NCI-H774 (cell line): ENCODE measurements around the gene CENPA.
"Not testable (repeated sequence)": the region's sequence is repeated elsewhere in the genome, so short reads cannot be mapped to it uniquely, and the experiment has no call there.

Source experiments
- DNase-seq: peaks from one replicate; lab custom pipeline; 2025; lab: John Stamatoyannopoulos, UW

The CENPA gene

DNA sequence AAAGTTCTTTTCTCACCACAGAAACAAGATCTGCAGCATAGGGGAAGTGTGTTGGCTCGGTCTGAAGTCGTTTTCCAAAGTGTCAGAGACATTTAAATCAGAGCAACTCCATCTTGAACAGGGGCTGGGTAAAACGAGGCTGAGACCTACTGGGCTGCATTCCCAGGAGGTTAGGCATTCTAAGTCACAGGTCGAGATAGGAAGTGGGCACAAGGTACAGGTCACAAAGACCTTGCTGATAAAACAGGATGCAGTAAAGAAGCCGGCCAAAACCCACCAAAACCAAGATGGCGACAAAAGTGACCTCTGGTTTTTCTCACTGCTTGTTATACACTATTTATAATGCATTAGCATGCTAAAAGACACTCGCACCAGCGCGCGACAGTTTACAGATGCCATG lies 24.9 kb upstream of the CENPA start:
- not testable (repeated sequence) for DNase-seq

DNA sequence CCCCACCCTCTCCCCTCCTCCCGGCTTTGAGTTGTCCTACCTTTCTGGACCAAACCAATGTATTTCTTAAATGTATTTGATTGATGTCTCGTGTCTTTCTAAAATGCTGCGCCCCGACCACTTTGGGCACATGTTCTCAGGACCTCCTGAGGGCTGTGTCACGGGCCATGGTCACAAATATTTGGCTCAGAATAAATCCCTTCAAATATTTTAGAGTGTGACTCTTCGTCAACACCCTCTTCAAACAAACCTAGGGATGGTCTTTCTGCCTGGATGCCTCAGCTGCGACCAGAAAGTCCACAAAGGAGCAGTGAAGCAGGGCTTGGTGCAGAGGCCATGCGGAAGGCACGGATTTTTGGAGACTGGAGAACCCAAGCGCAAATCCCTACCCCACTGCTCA lies 22.8 kb upstream of the CENPA start:
- no peak for DNase-seq

- peak; percentile 78 for DNase-seq
These were observed 21.6 kb upstream of the CENPA start, which contains the start of gene SLC35F6 for GRCh38 chr2:26764078-26764887. TSS of gene SLC35F6 (plus strand) at chr2:26764284. CDS start at chr2:26764350, 66 bp downstream.

DNA sequence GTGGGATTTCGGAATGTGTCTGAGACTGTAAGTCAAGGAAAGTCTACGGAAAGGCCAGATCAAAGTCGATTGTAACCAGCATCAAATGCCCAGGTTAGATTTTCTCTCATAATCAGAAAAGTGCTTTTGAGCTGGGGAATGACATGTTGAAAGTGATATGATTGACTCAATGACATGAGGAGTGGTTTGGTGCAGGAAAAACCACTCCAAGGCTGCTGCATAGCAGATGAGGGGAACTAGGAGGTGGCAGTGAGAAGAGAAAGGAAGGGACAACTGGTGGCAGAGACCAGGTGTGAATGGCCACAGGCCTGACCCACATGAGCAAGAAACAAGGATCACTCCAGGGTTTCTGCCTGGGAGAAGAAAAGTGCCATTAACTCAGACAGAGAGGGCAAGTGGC lies 20.9 kb upstream of the CENPA start:
- no peak for DNase-seq

GRCh38 chr2:26765475-26766200 lies 20.2 kb upstream of the CENPA start:
- DNase-seq = no peak

GRCh38 chr2:26767129-26767528 lies 18.7 kb upstream of the CENPA start:
- no peak for DNase-seq

DNA sequence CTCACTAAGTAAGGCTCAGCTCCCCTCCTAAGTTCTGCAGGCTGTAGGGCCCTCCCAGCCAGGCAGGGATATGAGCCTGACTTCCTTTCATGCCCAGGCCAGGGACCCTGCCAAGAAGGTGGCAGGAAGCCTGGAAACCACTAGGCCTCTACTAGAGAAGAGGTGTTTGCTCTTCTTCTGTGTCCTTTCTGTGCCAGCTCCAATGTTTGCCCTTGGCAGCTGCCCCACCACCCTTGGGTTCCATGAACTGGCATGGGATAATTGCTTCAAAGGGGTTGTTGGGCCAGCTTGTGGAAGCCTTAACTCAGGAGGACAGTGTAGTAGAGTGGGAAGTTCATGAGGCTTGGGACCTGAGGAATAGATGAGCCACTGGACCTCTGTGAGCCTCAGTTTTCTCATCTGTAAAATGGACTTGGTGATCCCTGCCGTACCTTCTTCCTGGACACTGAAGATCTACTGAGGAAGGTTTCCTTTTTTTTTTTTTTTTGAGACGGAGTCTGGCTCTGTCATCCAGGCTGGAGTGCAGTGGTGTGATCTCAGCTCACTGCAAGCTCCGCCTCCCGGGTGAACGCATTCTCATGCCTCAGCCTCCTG lies 17.9 kb upstream of the CENPA start:
- DNase-seq = no peak

- no peak for DNase-seq
These were observed 17.1 kb upstream of the CENPA start for GRCh38 chr2:26768759-26769088.

DNA sequence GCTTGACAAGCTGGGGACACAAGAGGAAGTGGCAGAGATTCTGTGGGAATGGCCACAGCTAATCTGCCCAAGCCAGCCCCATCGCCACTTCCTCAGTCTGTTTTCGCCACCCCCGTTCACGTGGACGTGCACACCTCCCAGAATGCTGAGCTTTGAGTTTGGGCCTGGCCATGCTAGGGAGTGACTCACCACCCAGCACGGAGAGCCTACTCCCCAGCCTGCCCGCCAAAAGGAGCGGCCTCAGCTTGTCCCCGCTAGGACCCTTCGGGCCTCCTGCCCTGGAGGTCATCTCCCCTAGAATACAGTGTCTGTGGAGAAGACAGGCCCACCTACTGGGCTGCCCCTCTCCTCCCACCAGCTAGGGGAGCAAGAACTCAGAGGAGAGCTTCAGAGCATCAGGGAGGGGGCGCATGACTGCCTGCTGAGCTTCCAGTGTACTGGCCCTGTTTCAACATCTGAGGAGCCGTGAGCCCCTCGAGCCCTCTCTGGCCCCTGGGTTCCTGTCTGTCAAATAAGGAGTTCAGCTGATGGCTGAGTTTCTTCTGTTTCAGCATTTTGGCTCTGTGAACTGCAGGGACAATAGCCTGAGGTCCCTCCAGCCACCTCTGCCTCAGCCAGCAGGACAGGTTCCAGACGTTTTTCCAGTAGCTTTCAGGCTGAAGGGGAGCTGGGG lies 16.6 kb upstream of the CENPA start:
- no peak for DNase-seq

- no peak for DNase-seq
These were observed 14.8 kb upstream of the CENPA start for GRCh38 chr2:26770986-26771586.

DNA sequence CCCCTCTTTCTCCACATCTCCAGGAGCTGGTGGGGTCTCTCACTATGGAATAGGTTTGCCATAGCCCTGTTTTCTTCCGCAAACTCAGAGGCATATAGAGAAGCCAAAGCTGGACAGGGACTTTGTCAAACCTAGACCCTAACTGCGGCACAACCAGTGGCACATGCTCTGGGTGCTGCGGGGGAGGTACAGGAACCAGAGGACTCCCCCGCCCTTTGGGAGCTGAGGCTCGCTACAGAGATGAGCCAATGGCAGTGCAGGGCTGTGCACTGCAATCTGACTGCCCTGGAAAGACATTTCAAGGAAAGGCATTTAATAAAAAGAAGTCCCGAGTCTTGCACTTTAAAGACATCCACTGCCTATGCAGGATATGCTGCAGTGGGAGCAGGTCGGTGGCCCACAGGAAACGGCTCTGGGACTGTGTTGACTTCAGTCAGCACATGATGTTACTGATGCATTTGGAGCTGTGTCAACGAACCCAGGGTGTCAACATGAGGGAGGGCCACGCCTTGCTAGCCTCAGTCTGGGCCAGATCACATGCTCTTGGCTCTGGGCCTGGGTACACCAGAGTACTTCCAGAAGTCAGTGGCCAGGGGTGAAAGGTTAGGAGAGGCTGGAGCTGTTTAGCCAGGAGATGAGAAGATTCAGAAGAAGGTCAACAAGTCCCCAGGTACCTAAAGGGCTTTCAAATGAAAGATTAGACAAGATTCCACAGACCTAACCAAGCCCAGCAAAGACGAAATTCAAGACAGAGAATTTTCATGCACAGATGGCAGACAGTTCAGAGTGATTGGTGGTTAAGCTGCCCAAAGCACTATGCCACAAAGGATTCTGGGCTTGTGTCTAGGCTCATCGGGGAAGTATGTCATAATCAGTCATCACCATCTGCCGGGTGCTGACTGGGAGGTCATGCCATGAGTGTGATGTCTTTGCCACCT lies 13.5 kb upstream of the CENPA start:
- no peak for DNase-seq

GRCh38 chr2:26776195-26776800 lies 9.6 kb upstream of the CENPA start:
- no peak for DNase-seq

DNA sequence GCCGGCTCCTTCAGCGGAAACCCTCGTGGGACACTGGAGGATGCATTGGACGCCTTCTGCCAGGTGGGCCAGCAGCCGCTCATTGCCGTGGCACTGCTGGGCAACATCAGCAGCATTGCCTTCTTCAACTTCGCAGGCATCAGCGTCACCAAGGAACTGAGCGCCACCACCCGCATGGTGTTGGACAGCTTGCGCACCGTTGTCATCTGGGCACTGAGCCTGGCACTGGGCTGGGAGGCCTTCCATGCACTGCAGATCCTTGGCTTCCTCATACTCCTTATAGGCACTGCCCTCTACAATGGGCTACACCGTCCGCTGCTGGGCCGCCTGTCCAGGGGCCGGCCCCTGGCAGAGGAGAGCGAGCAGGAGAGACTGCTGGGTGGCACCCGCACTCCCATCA lies 7.8 kb upstream of the CENPA start:
- no peak for DNase-seq

GRCh38 chr2:26778507-26778906 lies 7.3 kb upstream of the CENPA start:
- no peak for DNase-seq

GRCh38 chr2:26780203-26780760 lies 5.6 kb upstream of the CENPA start:
- DNase-seq = no peak

- DNase-seq = no peak
These were observed 2.8 kb upstream of the CENPA start for GRCh38 chr2:26782876-26783704.

- DNase-seq = no peak
These were observed 1.2 kb upstream of the CENPA start for GRCh38 chr2:26784570-26785234.

DNA sequence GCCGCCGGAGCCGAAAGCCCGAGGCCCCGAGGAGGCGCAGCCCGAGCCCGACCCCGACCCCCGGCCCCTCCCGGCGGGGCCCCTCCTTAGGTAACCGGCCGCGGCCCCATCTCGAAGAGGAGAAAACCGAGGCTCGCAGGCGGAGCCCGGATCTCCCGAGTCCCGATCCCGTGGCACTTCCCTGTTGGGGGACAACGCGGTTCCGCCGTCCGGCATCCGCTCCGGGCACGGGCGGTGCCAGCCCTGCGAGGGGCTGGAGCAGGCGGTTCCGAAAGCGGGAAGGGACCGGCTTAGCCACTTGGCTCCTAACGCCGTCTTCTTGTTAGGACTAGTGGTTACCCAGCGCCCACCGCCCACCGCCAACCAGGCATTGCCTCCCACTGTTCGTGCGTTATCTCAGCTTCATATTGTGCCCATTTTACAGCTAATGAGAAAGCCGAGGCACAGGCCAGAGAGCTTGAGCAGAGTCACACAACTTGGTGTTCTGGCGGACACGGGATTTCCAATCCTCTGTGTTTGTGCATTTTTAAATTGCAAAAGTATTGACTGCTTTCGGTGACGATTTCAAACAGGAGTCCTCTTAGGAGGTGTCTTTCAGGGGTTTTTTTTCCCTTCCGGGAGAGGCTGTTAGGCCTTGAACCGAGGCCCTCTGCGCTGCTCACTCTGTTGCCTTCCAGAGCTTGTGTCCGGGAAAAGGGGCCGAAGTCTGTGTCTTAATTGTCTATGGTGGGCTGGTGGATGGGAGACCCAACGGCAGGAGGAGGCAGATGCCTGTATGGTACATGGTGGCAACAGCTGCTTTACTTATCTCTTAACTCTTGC lies 562 bp downstream of the CENPA start:
- no peak for DNase-seq
